WTC11 (cell line): ENCODE data around the gene ZACN.

ENCODE experiments used
- E2F4 ChIP-seq: sonication (generic); formaldehyde crosslinking; IDR thresholded peaks from 2 replicates; pipeline ENCODE4 v1.8.1; 2022; ENCODE audit warnings: low read depth, mild to moderate bottlenecking, moderate library complexity, missing genetic modification reagents, borderline replicate concordance
- E2F5 ChIP-seq: sonication (generic); formaldehyde crosslinking; IDR thresholded peaks from 2 replicates; pipeline ENCODE4 v1.8.1; 2022; ENCODE audit warnings: mild to moderate bottlenecking, moderate library complexity, missing genetic modification reagents
- GABPB1 ChIP-seq: sonication (generic); formaldehyde crosslinking; IDR thresholded peaks from 2 replicates; pipeline ENCODE4 v1.8.1; 2023; ENCODE audit warnings: mild to moderate bottlenecking, missing genetic modification reagents
- HMGXB4 ChIP-seq: sonication (generic); formaldehyde crosslinking; IDR thresholded peaks from 2 replicates; pipeline ENCODE4 v1.8.1; 2023; ENCODE audit warnings: mild to moderate bottlenecking, moderate library complexity, missing genetic modification reagents
- JUN ChIP-seq: sonication (generic); formaldehyde crosslinking; IDR thresholded peaks from 2 replicates; pipeline ENCODE4 v1.8.0; 2023; ENCODE audit warnings: mild to moderate bottlenecking, missing genetic modification reagents
- NFYB ChIP-seq: sonication (generic); formaldehyde crosslinking; conservative IDR thresholded peaks from 2 replicates; pipeline ENCODE4 v1.8.0; 2022; ENCODE audit warnings: low read depth, missing genetic modification reagents
- NR1H2 ChIP-seq: sonication (generic); formaldehyde crosslinking; IDR thresholded peaks from 2 replicates; pipeline ENCODE4 v1.9.0; 2021; ENCODE audit warnings: mild to moderate bottlenecking, moderate library complexity, missing genetic modification reagents
- NR2C2 ChIP-seq: sonication (generic); formaldehyde crosslinking; IDR thresholded peaks from 2 replicates; pipeline ENCODE4 v1.8.0; 2022; ENCODE audit warnings: mild to moderate bottlenecking, missing genetic modification reagents
- TF ChIP-seq, protein P1 (sequence below): fragments of 200-600 bp; IDR thresholded peaks from 2 replicates; pipeline ENCODE4 v1.8.0; 2022; ENCODE audit warnings: antibody characterized with exemption

DNA sequence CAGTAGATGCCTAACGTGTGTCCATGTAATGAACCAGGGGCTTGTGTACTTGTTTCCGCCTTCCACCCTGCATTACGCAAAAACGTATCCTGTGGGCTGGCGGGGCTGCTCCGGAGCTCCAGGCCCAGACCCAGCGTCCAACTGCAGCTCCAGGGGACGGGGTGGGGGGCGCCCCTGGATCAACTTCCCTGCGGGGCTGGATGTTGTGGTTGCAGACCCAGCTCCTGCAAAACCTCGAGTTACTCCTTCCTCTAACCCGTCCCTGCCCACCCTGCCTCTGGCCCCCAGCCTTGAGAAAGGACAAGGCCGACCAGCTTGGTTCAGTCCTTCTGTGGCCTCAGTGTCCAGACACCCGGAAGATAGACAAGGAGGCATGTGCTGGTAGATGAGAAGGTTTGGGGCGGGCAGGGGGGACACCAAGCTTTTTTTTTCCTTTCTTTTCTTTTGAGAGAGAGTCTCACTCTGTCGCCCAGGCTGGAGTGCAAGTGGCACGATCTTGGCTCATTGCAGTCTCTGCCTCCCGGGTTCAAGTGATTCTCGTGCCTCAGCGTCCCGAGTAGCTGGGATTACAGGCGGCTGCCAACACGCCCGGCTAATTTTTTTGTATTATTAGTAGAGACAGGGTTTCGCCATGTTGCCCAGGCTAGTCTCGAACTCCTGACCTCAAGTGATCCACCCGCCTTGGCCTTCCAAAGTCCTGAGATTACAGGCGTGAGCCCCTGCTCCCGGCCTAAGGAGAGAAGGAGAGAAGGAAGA, 25.3 kb downstream of the ZACN start:
- TF ChIP-seq, protein P1, sequence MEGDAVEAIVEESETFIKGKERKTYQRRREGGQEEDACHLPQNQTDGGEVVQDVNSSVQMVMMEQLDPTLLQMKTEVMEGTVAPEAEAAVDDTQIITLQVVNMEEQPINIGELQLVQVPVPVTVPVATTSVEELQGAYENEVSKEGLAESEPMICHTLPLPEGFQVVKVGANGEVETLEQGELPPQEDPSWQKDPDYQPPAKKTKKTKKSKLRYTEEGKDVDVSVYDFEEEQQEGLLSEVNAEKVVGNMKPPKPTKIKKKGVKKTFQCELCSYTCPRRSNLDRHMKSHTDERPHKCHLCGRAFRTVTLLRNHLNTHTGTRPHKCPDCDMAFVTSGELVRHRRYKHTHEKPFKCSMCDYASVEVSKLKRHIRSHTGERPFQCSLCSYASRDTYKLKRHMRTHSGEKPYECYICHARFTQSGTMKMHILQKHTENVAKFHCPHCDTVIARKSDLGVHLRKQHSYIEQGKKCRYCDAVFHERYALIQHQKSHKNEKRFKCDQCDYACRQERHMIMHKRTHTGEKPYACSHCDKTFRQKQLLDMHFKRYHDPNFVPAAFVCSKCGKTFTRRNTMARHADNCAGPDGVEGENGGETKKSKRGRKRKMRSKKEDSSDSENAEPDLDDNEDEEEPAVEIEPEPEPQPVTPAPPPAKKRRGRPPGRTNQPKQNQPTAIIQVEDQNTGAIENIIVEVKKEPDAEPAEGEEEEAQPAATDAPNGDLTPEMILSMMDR = no peak
- TF ChIP-seq NFYB = no peak
- no peak for TF ChIP-seq NR2C2 (CRISPR knock-in tag)
- TF ChIP-seq JUN = no peak
- TF ChIP-seq HMGXB4 (CRISPR knock-in tag) = no peak
- TF ChIP-seq E2F4 (CRISPR knock-in tag) = no peak
- TF ChIP-seq E2F5 (CRISPR knock-in tag) = no peak
- TF ChIP-seq NR1H2 (CRISPR knock-in tag) = no peak
- no peak for TF ChIP-seq GABPB1 (CRISPR knock-in tag)
